GM12878 (cell line): ENCODE data around the gene AHCY.

Source experiments
- CEBPB ChIP-seq, 2 experiments: fragments of 150-350 bp in 1 of 2; IDR thresholded peaks; 2 replicates each; pipeline ENCODE4 v1.6.1; 2012 to 2014; ENCODE audit warnings: low read depth in 2 of 2, low read length in 2 of 2, borderline replicate concordance in 1 of 2, inconsistent platforms in 1 of 2
- CREB1 ChIP-seq: IDR thresholded peaks from 2 replicates; pipeline ENCODE4 v1.6.1; 2012; ENCODE audit warnings: low read depth, mild to moderate bottlenecking, inconsistent platforms
- FOXM1 ChIP-seq: IDR thresholded peaks from 2 replicates; pipeline ENCODE4 v1.6.1; 2012; ENCODE audit warnings: low read depth, mild to moderate bottlenecking, inconsistent platforms, low read length, moderate library complexity
- GABPA ChIP-seq: IDR thresholded peaks from 2 replicates; pipeline ENCODE4 v1.6.1; 2014; ENCODE audit warnings: antibody characterized with exemption, low read depth, mild to moderate bottlenecking, inconsistent platforms
- HDGF ChIP-seq: fragments of 450-650 bp; IDR thresholded peaks from 2 replicates; pipeline ENCODE4 v1.6.1; 2016; ENCODE audit warnings: antibody characterized with exemption
- POLR2A ChIP-seq: IDR thresholded peaks from 2 replicates; pipeline ENCODE4 v1.6.1; 2011; ENCODE audit warnings: low read depth, mild to moderate bottlenecking, low read length
- POLR2AphosphoS5 ChIP-seq: IDR thresholded peaks from 2 replicates; pipeline ENCODE4 v1.6.1; 2011; ENCODE audit warnings: mild to moderate bottlenecking, low read length, inconsistent platforms
- SMC3 ChIP-seq: IDR thresholded peaks from 2 replicates; pipeline ENCODE4 v1.6.1; 2011; ENCODE audit warnings: low read length, improper control_type of control experiment, borderline replicate concordance
- ZNF274 ChIP-seq: IDR thresholded peaks from one replicate; pipeline ENCODE4 v1.8.0; 2011; ENCODE audit not compliant: insufficient read length, insufficient read depth
- TF ChIP-seq, protein P1 (sequence below), 3 experiments: IDR thresholded peaks in 2 of 3; conservative IDR thresholded peaks in 1 of 3; 2 replicates each; pipeline ENCODE4 v1.5.1; 2011; ENCODE audit warnings: low read depth in 3 of 3, low read length in 3 of 3, mild to moderate bottlenecking in 3 of 3, control low read depth in 2 of 3, moderate library complexity in 2 of 3, inconsistent platforms in 1 of 3, mixed read lengths in 1 of 3; ENCODE audit not compliant: control insufficient read depth in 2 of 3, insufficient read depth in 1 of 3; ENCODE audit errors: extremely low read depth in 1 of 3
- TF ChIP-seq, protein P2 (sequence below): fragments of 450-650 bp; IDR thresholded peaks from 2 replicates; pipeline ENCODE4 v1.6.1; 2014; ENCODE audit warnings: mild to moderate bottlenecking
- TF ChIP-seq, protein P3 (sequence below): IDR thresholded peaks from 2 replicates; pipeline ENCODE4 v1.6.1; 2011; ENCODE audit warnings: low read depth, low read length, improper control_type of control experiment, borderline replicate concordance
- TF ChIP-seq, protein P4 (sequence below): IDR thresholded peaks from 2 replicates; pipeline ENCODE4 v1.6.1; 2012; ENCODE audit warnings: low read depth, low read length, improper control_type of control experiment

DNA sequence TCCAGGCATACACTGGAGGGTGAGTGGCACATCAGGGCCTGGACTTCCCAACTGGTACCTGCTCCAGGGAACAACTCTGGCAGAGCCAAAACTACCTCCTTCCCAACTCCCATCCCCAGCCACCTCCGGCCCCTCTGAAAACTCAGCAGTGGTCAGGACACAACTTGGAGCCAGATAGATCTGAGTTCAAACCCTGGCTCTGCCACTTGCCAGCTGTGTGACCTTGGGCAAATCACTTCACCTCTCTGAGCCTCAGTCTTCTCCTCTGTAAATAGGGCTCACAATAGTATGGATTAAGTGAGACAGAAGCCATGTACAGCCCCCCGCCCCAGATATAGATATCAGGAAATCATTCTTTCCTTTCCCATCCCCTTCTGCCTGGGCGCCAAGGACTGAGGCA, 10.7 kb downstream of the AHCY start:
- TF ChIP-seq, protein P1, sequence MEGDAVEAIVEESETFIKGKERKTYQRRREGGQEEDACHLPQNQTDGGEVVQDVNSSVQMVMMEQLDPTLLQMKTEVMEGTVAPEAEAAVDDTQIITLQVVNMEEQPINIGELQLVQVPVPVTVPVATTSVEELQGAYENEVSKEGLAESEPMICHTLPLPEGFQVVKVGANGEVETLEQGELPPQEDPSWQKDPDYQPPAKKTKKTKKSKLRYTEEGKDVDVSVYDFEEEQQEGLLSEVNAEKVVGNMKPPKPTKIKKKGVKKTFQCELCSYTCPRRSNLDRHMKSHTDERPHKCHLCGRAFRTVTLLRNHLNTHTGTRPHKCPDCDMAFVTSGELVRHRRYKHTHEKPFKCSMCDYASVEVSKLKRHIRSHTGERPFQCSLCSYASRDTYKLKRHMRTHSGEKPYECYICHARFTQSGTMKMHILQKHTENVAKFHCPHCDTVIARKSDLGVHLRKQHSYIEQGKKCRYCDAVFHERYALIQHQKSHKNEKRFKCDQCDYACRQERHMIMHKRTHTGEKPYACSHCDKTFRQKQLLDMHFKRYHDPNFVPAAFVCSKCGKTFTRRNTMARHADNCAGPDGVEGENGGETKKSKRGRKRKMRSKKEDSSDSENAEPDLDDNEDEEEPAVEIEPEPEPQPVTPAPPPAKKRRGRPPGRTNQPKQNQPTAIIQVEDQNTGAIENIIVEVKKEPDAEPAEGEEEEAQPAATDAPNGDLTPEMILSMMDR (IDR thresholded peaks at IDR 0.05 in 2 of 3, conservative IDR thresholded peaks at IDR 0.05 in 1 of 3; ENCODE audit: control insufficient read depth in 2 of 3, extremely low read depth in 1 of 3, insufficient read depth in 1 of 3, low read depth in 3 of 3, low read length in 3 of 3) = no peak
- TF ChIP-seq, protein P2, sequence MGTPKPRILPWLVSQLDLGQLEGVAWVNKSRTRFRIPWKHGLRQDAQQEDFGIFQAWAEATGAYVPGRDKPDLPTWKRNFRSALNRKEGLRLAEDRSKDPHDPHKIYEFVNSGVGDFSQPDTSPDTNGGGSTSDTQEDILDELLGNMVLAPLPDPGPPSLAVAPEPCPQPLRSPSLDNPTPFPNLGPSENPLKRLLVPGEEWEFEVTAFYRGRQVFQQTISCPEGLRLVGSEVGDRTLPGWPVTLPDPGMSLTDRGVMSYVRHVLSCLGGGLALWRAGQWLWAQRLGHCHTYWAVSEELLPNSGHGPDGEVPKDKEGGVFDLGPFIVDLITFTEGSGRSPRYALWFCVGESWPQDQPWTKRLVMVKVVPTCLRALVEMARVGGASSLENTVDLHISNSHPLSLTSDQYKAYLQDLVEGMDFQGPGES = no peak
- TF ChIP-seq POLR2AphosphoS5 (no peak), SMC3 (no peak), POLR2A (no peak), FOXM1 (no peak), ZNF274 (no peak), GABPA (no peak), HDGF (no peak), CEBPB (IDR thresholded peaks at IDR 0.05; ENCODE audit: borderline replicate concordance in 1 of 2, low read depth in 2 of 2, low read length in 2 of 2) (no peak), CREB1 (no peak)
- TF ChIP-seq, protein P3, sequence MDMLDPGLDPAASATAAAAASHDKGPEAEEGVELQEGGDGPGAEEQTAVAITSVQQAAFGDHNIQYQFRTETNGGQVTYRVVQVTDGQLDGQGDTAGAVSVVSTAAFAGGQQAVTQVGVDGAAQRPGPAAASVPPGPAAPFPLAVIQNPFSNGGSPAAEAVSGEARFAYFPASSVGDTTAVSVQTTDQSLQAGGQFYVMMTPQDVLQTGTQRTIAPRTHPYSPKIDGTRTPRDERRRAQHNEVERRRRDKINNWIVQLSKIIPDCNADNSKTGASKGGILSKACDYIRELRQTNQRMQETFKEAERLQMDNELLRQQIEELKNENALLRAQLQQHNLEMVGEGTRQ = no peak
- TF ChIP-seq, protein P4, sequence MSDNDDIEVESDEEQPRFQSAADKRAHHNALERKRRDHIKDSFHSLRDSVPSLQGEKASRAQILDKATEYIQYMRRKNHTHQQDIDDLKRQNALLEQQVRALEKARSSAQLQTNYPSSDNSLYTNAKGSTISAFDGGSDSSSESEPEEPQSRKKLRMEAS = no peak
